GM12878 (cell line): ENCODE results near the gene TRIOBP. TPM values are rescaled to one million over a fixed set of nuclear protein-coding genes. Genes with fewer than 3 reads are reported as not detected.

Source experiments
- BACH1 ChIP-seq: fragments of 450-650 bp; IDR thresholded peaks from 2 replicates; pipeline ENCODE4 v1.6.1; 2017; ENCODE audit warnings: mild to moderate bottlenecking, borderline replicate concordance
- BHLHE40 ChIP-seq, 2 experiments: fragments of 450-650 bp in 1 of 2; IDR thresholded peaks; 2 replicates each; pipeline ENCODE4 v1.6.1; 2011 to 2017; ENCODE audit warnings: low read depth in 2 of 2, borderline replicate concordance in 1 of 2, improper control_type of control experiment in 1 of 2, low read length in 1 of 2, mild to moderate bottlenecking in 1 of 2
- HCFC1 ChIP-seq: fragments of 150-350 bp; IDR thresholded peaks from 2 replicates; pipeline ENCODE4 v1.6.1; 2014; ENCODE audit warnings: low read length
- IKZF2 ChIP-seq, 2 experiments: fragments of 450-650 bp; IDR thresholded peaks; 2 replicates each; pipeline ENCODE4 v1.6.1; 2017; ENCODE audit warnings: mild to moderate bottlenecking in 2 of 2, moderate library complexity in 2 of 2
- KDM1A ChIP-seq: fragments of 200-600 bp; sonication (generic); IDR thresholded peaks from 2 replicates; pipeline ENCODE4 v1.6.1; 2016; ENCODE audit warnings: borderline replicate concordance
- NFIC ChIP-seq: IDR thresholded peaks from 2 replicates; pipeline ENCODE4 v1.6.1; 2012; ENCODE audit warnings: low read depth, mild to moderate bottlenecking, inconsistent platforms, low read length, moderate library complexity
- RAD51 ChIP-seq: fragments of 450-650 bp; IDR thresholded peaks from 2 replicates; pipeline ENCODE4 v1.6.1; 2016; ENCODE audit warnings: moderate library complexity, mild to moderate bottlenecking, inconsistent platforms
- RB1 ChIP-seq: fragments of 450-650 bp; formaldehyde crosslinking; IDR thresholded peaks from 2 replicates; pipeline ENCODE4 v1.6.1; 2017; ENCODE audit warnings: mild to moderate bottlenecking, borderline replicate concordance
- RELA ChIP-seq: fragments of 450-650 bp; IDR thresholded peaks from 2 replicates; pipeline ENCODE4 v1.8.0; 2014; ENCODE audit warnings: borderline replicate concordance; ENCODE audit not compliant: partially characterized antibody
- SP1 ChIP-seq: IDR thresholded peaks from one replicate; pipeline ENCODE4 v1.6.1; 2011; ENCODE audit warnings: low read depth, low read length
- TBL1XR1 ChIP-seq: IDR thresholded peaks from 2 replicates; pipeline ENCODE4 v1.6.1; 2012; ENCODE audit warnings: low read depth, low read length, improper control_type of control experiment
- WRNIP1 ChIP-seq: IDR thresholded peaks from 2 replicates; pipeline ENCODE4 v1.6.1; 2011; ENCODE audit warnings: low read depth, low read length, improper control_type of control experiment, borderline replicate concordance
- polyA plus RNA-seq, 11 experiments: library from polyadenylated mRNA; depleted of rRNA in 4 of 11; unstranded in 6 of 11; stranded (reverse) in 5 of 11; fragments of >200 nt; fragmentation: Nextera tagmentation in 4 of 11; fragmentation: Illumina TruSeq in 1 of 11; extraction: Ambion mirVana in 4 of 11; extraction: Trizol in 1 of 11; gene quantifications; 1 replicate in 1 of 11; 2 replicates in 10 of 11; pipeline versions ENCODE4 v1.2.1 to v1.2.3, GENCODE V29; 2011 to 2016; ENCODE audit warnings: inconsistent platforms in 2 of 11, missing spikeins in 2 of 11, low read depth in 1 of 11
- total RNA-seq, 4 experiments: library from RNA; depleted of rRNA in 3 of 4; stranded (reverse); fragments of >200 nt in 3 of 4; fragmentation: Illumina TruSeq in 1 of 4; extraction: Trizol in 1 of 4; gene quantifications; 2 replicates each; pipeline versions ENCODE4 v1.2.1 to v1.2.3, GENCODE V29; 2013 to 2021
- TF ChIP-seq, protein P1 (sequence below): IDR thresholded peaks from 2 replicates; pipeline ENCODE4 v1.6.1; 2012; ENCODE audit warnings: improper control_type of control experiment, low read depth, low read length; ENCODE audit not compliant: insufficient replicate concordance
- TF ChIP-seq, protein P2 (sequence below): IDR thresholded peaks from 2 replicates; pipeline ENCODE4 v1.6.1; 2012; ENCODE audit warnings: low read depth, low read length, improper control_type of control experiment
- TF ChIP-seq, protein P3 (sequence below): fragments of 450-650 bp; IDR thresholded peaks from 2 replicates; pipeline ENCODE4 v1.6.1; 2017; ENCODE audit warnings: mild to moderate bottlenecking
- TF ChIP-seq, protein P4 (sequence below): fragments of 450-650 bp; IDR thresholded peaks from 2 replicates; pipeline ENCODE4 v1.6.1; 2017; ENCODE audit warnings: mild to moderate bottlenecking, low read depth, inconsistent platforms; ENCODE audit not compliant: poor library complexity, severe bottlenecking
- TF ChIP-seq, protein P5 (sequence below): IDR thresholded peaks from 2 replicates; pipeline ENCODE4 v1.6.1; 2011; ENCODE audit warnings: mild to moderate bottlenecking, low read depth, low read length, moderate library complexity; ENCODE audit not compliant: insufficient replicate concordance

TRIOBP gene
- total and polyA plus RNA-seq, 10 of the 15 experiments (the other 5 are each of a cell fraction or from before 2014, with no cell fraction given) = 0.21 to 23.6 (median 11.9) TPM

DNA sequence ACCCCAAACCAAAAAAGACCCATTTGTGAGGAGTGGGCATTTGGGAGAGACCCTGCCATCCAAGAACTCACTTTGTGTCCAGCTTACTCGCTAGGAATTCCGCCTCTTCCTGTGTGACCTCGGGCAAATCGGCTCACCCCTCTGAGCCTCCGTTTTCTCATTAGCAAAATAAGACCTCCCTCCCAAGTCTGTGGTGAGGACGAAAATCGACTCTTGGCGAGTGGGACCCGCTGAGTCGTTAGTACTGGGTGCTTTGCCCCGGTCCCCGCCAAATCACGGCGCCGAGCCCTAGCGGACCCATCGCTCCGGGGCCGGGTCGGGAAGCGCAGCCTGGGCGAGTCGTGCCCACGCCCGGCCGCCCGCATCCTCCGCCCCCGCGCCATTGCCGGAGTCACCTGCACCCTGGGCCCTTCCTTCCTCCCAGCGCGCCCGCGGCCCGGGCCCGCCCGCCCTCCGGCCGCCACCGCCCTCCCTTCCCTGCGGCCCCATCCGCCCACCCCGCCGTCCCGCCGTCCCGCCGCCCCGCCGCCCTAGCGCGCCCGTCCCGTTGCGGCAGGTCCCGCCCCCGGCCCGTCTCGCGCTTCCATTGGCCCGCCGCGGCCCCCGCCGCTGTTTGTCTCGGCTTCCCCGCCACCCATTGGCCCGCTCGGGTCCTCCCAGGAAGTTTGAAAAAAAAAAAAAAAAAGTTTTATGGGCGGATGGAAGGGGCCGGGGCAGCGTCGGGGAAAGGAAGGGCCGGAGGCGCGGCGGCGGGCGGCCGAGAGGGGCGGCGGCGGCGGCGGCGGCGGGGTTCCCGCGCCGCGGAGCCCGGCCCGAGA, 48.9 kb downstream of the TRIOBP start (continued):
- TF ChIP-seq RELA (no peak), BACH1 (peak; percentile 44; the same call in 1 of the 2 replicates), RB1 (no peak), BHLHE40 (IDR thresholded peaks at IDR 0.05; ENCODE audit: borderline replicate concordance in 1 of 2, low read depth in 2 of 2, low read length in 1 of 2) (peak in 1 of 2 experiments; percentile 71; a peak in 1 of 4 replicates), SP1 (peak; percentile 83), IKZF2 (IDR thresholded peaks at IDR 0.05) (0 out of 4 replicates have a peak, but pooled peaks of 1 of the 2 experiments have one; percentile 30), NFIC (no peak), RAD51 (no peak), KDM1A (no peak), HCFC1 (no peak), WRNIP1 (no peak), TBL1XR1 (no peak)
- TF ChIP-seq, protein P1, sequence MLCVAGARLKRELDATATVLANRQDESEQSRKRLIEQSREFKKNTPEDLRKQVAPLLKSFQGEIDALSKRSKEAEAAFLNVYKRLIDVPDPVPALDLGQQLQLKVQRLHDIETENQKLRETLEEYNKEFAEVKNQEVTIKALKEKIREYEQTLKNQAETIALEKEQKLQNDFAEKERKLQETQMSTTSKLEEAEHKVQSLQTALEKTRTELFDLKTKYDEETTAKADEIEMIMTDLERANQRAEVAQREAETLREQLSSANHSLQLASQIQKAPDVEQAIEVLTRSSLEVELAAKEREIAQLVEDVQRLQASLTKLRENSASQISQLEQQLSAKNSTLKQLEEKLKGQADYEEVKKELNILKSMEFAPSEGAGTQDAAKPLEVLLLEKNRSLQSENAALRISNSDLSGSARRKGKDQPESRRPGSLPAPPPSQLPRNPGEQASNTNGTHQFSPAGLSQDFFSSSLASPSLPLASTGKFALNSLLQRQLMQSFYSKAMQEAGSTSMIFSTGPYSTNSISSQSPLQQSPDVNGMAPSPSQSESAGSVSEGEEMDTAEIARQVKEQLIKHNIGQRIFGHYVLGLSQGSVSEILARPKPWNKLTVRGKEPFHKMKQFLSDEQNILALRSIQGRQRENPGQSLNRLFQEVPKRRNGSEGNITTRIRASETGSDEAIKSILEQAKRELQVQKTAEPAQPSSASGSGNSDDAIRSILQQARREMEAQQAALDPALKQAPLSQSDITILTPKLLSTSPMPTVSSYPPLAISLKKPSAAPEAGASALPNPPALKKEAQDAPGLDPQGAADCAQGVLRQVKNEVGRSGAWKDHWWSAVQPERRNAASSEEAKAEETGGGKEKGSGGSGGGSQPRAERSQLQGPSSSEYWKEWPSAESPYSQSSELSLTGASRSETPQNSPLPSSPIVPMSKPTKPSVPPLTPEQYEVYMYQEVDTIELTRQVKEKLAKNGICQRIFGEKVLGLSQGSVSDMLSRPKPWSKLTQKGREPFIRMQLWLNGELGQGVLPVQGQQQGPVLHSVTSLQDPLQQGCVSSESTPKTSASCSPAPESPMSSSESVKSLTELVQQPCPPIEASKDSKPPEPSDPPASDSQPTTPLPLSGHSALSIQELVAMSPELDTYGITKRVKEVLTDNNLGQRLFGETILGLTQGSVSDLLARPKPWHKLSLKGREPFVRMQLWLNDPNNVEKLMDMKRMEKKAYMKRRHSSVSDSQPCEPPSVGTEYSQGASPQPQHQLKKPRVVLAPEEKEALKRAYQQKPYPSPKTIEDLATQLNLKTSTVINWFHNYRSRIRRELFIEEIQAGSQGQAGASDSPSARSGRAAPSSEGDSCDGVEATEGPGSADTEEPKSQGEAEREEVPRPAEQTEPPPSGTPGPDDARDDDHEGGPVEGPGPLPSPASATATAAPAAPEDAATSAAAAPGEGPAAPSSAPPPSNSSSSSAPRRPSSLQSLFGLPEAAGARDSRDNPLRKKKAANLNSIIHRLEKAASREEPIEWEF = no peak
- TF ChIP-seq, protein P2, sequence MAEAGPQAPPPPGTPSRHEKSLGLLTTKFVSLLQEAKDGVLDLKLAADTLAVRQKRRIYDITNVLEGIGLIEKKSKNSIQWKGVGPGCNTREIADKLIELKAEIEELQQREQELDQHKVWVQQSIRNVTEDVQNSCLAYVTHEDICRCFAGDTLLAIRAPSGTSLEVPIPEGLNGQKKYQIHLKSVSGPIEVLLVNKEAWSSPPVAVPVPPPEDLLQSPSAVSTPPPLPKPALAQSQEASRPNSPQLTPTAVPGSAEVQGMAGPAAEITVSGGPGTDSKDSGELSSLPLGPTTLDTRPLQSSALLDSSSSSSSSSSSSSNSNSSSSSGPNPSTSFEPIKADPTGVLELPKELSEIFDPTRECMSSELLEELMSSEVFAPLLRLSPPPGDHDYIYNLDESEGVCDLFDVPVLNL = peak; percentile 49; the same call in 1 of the 2 replicates
- TF ChIP-seq, protein P3, sequence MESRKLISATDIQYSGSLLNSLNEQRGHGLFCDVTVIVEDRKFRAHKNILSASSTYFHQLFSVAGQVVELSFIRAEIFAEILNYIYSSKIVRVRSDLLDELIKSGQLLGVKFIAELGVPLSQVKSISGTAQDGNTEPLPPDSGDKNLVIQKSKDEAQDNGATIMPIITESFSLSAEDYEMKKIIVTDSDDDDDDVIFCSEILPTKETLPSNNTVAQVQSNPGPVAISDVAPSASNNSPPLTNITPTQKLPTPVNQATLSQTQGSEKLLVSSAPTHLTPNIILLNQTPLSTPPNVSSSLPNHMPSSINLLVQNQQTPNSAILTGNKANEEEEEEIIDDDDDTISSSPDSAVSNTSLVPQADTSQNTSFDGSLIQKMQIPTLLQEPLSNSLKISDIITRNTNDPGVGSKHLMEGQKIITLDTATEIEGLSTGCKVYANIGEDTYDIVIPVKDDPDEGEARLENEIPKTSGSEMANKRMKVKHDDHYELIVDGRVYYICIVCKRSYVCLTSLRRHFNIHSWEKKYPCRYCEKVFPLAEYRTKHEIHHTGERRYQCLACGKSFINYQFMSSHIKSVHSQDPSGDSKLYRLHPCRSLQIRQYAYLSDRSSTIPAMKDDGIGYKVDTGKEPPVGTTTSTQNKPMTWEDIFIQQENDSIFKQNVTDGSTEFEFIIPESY = no peak
- TF ChIP-seq, protein P4, sequence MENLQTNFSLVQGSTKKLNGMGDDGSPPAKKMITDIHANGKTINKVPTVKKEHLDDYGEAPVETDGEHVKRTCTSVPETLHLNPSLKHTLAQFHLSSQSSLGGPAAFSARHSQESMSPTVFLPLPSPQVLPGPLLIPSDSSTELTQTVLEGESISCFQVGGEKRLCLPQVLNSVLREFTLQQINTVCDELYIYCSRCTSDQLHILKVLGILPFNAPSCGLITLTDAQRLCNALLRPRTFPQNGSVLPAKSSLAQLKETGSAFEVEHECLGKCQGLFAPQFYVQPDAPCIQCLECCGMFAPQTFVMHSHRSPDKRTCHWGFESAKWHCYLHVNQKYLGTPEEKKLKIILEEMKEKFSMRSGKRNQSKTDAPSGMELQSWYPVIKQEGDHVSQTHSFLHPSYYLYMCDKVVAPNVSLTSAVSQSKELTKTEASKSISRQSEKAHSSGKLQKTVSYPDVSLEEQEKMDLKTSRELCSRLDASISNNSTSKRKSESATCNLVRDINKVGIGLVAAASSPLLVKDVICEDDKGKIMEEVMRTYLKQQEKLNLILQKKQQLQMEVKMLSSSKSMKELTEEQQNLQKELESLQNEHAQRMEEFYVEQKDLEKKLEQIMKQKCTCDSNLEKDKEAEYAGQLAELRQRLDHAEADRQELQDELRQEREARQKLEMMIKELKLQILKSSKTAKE = no peak
- TF ChIP-seq, protein P5, sequence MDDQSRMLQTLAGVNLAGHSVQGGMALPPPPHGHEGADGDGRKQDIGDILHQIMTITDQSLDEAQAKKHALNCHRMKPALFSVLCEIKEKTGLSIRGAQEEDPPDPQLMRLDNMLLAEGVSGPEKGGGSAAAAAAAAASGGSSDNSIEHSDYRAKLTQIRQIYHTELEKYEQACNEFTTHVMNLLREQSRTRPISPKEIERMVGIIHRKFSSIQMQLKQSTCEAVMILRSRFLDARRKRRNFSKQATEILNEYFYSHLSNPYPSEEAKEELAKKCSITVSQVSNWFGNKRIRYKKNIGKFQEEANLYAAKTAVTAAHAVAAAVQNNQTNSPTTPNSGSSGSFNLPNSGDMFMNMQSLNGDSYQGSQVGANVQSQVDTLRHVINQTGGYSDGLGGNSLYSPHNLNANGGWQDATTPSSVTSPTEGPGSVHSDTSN = peak; percentile 89
